CD8-positive, alpha-beta memory T cell (primary cell): ENCODE measurements around the gene SWAP70. TPM values are rescaled to one million over a fixed set of nuclear protein-coding genes. Genes with fewer than 3 reads are reported as not detected.

Experiments
- CTCF ChIA-PET: fragments of 350-600 bp; sonication (Branson Sonifier 250); formaldehyde crosslinking; loops from one replicate; lab custom pipeline; 2021; ENCODE audit warnings: antibody characterized with exemption; lab: Charles Lee
- POLR2A ChIA-PET: fragments of 350-600 bp; sonication (Branson Sonifier 250); formaldehyde crosslinking; loops from one replicate; lab custom pipeline; 2021; ENCODE audit warnings: antibody characterized with exemption; lab: Charles Lee
- DNase-seq, 5 donors: peaks; one replicate each; pipeline versions ENCODE4 v3.0.0 to v3.0.0-alpha.2; 2020 to 2022; ENCODE audit warnings: mixed read lengths in 1 of 5
- H3K27ac ChIP-seq: one replicate; pipeline ENCODE4 v1.7.0; 2013; ENCODE audit warnings: low read depth, mild to moderate bottlenecking, low read length, moderate library complexity
- H3K27me3 ChIP-seq: 2 replicates; pipeline ENCODE4 v1.7.0; 2013; ENCODE audit warnings: low read length, mild to moderate bottlenecking; ENCODE audit not compliant: insufficient read depth, poor library complexity, severe bottlenecking
- H3K36me3 ChIP-seq: 2 replicates; pipeline ENCODE4 v1.7.0; 2013; ENCODE audit warnings: mild to moderate bottlenecking, low read length, moderate library complexity; ENCODE audit not compliant: insufficient read depth
- H3K4me1 ChIP-seq: 2 replicates; pipeline ENCODE4 v1.7.0; 2013; ENCODE audit warnings: mild to moderate bottlenecking, low read length, moderate library complexity; ENCODE audit not compliant: insufficient read depth
- H3K4me3 ChIP-seq: 2 replicates; pipeline ENCODE4 v1.7.0; 2013; ENCODE audit warnings: mild to moderate bottlenecking, low read length
- H3K9me3 ChIP-seq: 2 replicates; pipeline ENCODE4 v1.7.0; 2013; ENCODE audit warnings: mild to moderate bottlenecking, low read length
- H3K27ac Mint-ChIP-seq, 8 donors: one replicate each; pipeline ENCODE4 v1.8.0; 2020 to 2021; ENCODE audit warnings: mixed read lengths in 8 of 8, mild to moderate bottlenecking in 6 of 8, inconsistent platforms in 3 of 8, moderate library complexity in 3 of 8
- H3K27me3 Mint-ChIP-seq, 2 donors: one replicate each; pipeline ENCODE4 v1.8.0; 2020 to 2021; ENCODE audit warnings: mixed read lengths in 2 of 2, mild to moderate bottlenecking in 1 of 2, moderate library complexity in 1 of 2
- H3K36me3 Mint-ChIP-seq, 3 donors: one replicate each; pipeline ENCODE4 v1.8.0; 2020 to 2021; ENCODE audit warnings: mixed read lengths in 3 of 3, inconsistent platforms in 1 of 3, mild to moderate bottlenecking in 1 of 3
- H3K4me1 Mint-ChIP-seq, 3 donors: one replicate each; pipeline ENCODE4 v1.8.0; 2020 to 2021; ENCODE audit warnings: mixed read lengths in 3 of 3, inconsistent platforms in 1 of 3, mild to moderate bottlenecking in 1 of 3
- H3K4me3 Mint-ChIP-seq, 7 donors: one replicate each; pipeline ENCODE4 v1.8.0; 2020 to 2021; ENCODE audit warnings: mixed read lengths in 7 of 7, mild to moderate bottlenecking in 6 of 7, moderate library complexity in 4 of 7, inconsistent platforms in 2 of 7
- H3K9me3 Mint-ChIP-seq, 5 donors: one replicate each; pipeline ENCODE4 v1.8.0; 2020 to 2022; ENCODE audit warnings: mixed read lengths in 5 of 5, mild to moderate bottlenecking in 3 of 5, moderate library complexity in 2 of 5, inconsistent platforms in 1 of 5
- polyA plus RNA-seq: library from polyadenylated mRNA; unstranded; fragments of 300-500 nt; fragmentation: Illumina TruSeq; gene quantifications from one replicate; pipeline ENCODE4 v1.2.3, GENCODE V29; 2021
- total RNA-seq, 2 experiments: library from RNA; stranded (reverse); gene quantifications; one replicate each; pipeline ENCODE4 v1.2.3, GENCODE V29; 2021

The SWAP70 gene
- total and polyA plus RNA-seq, 3 experiments from 2014 or later, result 5.8 to 7.8 (median 7.8) TPM

GRCh38 chr11:9653871-9654270 lies 10.0 kb upstream of the SWAP70 start:
- Mint-ChIP-seq H3K4me3 (no peak overlapping the region), H3K9me3 (peaks cover 0 to under 1% (median 0%) of the 10 kb centered on the region in 5 donors), H3K36me3 (peaks cover 0 to 7% (median 0%) of the 10 kb centered on the region in 3 donors), H3K27ac (no peak overlapping the region), H3K4me1 (no peaks in the 10 kb centered on the region), H3K27me3 (peaks cover 2 to 27% of the 10 kb centered on the region in 2 donors)
- DNase-seq, result no peak
- no peak overlapping the region for H3K4me3 ChIP-seq
- H3K36me3 ChIP-seq, result no peaks in the 10 kb centered on the region
- POLR2A ChIA-PET, result no interaction called here
- H3K27ac ChIP-seq, result no peak overlapping the region
- no peaks in the 10 kb centered on the region for H3K9me3 ChIP-seq
- no peaks in the 10 kb centered on the region for H3K27me3 ChIP-seq
- CTCF ChIA-PET, result interaction anchor here (0.7 kb wide), 1 partner anchor 654 kb away, joined by 3 read pairs; no protein-coding TSS in a partner anchor
- no peaks in the 10 kb centered on the region for H3K4me1 ChIP-seq

- H3K4me3 Mint-ChIP-seq, result no peak overlapping the region
- no peaks in the 10 kb centered on the region for H3K36me3 ChIP-seq
- POLR2A ChIA-PET, result no interaction called here
- no peaks in the 10 kb centered on the region for H3K4me1 ChIP-seq
- no peaks in the 10 kb centered on the region for H3K27me3 ChIP-seq
- H3K27me3 Mint-ChIP-seq, result peaks cover 11 to 37% of the 10 kb centered on the region in 2 donors
- peaks cover 0 to 7% (median 0%) of the 10 kb centered on the region in 3 donors for H3K36me3 Mint-ChIP-seq
- peaks cover 0 to 3% (median 0%) of the 10 kb centered on the region in 5 donors for H3K9me3 Mint-ChIP-seq
- H3K4me3 ChIP-seq, result no peak overlapping the region
- no peaks in the 10 kb centered on the region for H3K4me1 Mint-ChIP-seq
- no peak overlapping the region for H3K27ac Mint-ChIP-seq
- no peak overlapping the region for H3K27ac ChIP-seq
- CTCF ChIA-PET, result no interaction called here
- H3K9me3 ChIP-seq, result no peaks in the 10 kb centered on the region
- no peak for DNase-seq
These were observed 7.0 kb upstream of the SWAP70 start for GRCh38 chr11:9656864-9657263.

- no peak overlapping the region for H3K27ac Mint-ChIP-seq
- H3K36me3 Mint-ChIP-seq, result peaks cover 0 to 5% (median 0%) of the 10 kb centered on the region in 3 donors
- no peak overlapping the region for H3K4me3 Mint-ChIP-seq
- H3K36me3 ChIP-seq, result no peaks in the 10 kb centered on the region
- no peaks in the 10 kb centered on the region for H3K9me3 ChIP-seq
- CTCF ChIA-PET, result no interaction called here
- peaks cover 17 to 37% of the 10 kb centered on the region in 2 donors for H3K27me3 Mint-ChIP-seq
- no peaks in the 10 kb centered on the region for H3K27me3 ChIP-seq
- no peaks in the 10 kb centered on the region for H3K4me1 ChIP-seq
- POLR2A ChIA-PET, result no interaction called here
- no peak overlapping the region for H3K27ac ChIP-seq
- no peak overlapping the region for H3K4me3 ChIP-seq
- H3K9me3 Mint-ChIP-seq, result peaks cover 0 to 3% (median 0%) of the 10 kb centered on the region in 5 donors
- peaks cover 4 to 5% (median 5%) of the 10 kb centered on the region in 3 donors for H3K4me1 Mint-ChIP-seq
- DNase-seq, result no peak
These were observed 6.3 kb upstream of the SWAP70 start for GRCh38 chr11:9657531-9657930.

GRCh38 chr11:9660886-9661285 lies 3.0 kb upstream of the SWAP70 start:
- DNase-seq, result no peak
- H3K9me3 Mint-ChIP-seq, result peaks cover 3 to 7% (median 4%) of the 10 kb centered on the region in 5 donors
- H3K27me3 ChIP-seq, result no peaks in the 10 kb centered on the region
- CTCF ChIA-PET, result no interaction called here
- POLR2A ChIA-PET, result no interaction called here
- H3K27ac Mint-ChIP-seq, result no peak overlapping the region
- H3K4me3 Mint-ChIP-seq, result peak overlapping the region in 2 of 7 donors; percentile 8 to 61
- H3K36me3 Mint-ChIP-seq, result peaks cover 0 to 7% (median 0%) of the 10 kb centered on the region in 3 donors
- H3K9me3 ChIP-seq, result no peaks in the 10 kb centered on the region
- no peak overlapping the region for H3K27ac ChIP-seq
- H3K36me3 ChIP-seq, result no peaks in the 10 kb centered on the region
- H3K4me1 ChIP-seq, result peaks cover 11% of the 10 kb centered on the region
- no peak overlapping the region for H3K4me3 ChIP-seq
- peaks cover 22 to 34% of the 10 kb centered on the region in 2 donors for H3K27me3 Mint-ChIP-seq
- peaks cover 21 to 31% (median 25%) of the 10 kb centered on the region in 3 donors for H3K4me1 Mint-ChIP-seq

- Mint-ChIP-seq H3K4me3 (peak overlapping the region in 6 of 7 donors; percentile 26 to 96 (median 56)), H3K36me3 (peaks cover 0 to 10% (median 0%) of the 10 kb centered on the region in 3 donors), H3K4me1 (peaks cover 21 to 31% (median 25%) of the 10 kb centered on the region in 3 donors), H3K27me3 (peaks cover 24 to 34% of the 10 kb centered on the region in 2 donors), H3K9me3 (peaks cover 7 to 11% (median 9%) of the 10 kb centered on the region in 5 donors), H3K27ac (no peak overlapping the region)
- no peak overlapping the region for H3K4me3 ChIP-seq
- H3K36me3 ChIP-seq, result no peaks in the 10 kb centered on the region
- H3K9me3 ChIP-seq, result no peaks in the 10 kb centered on the region
- H3K27ac ChIP-seq, result no peak overlapping the region
- DNase-seq, result no peak
- POLR2A ChIA-PET, result no interaction called here
- H3K27me3 ChIP-seq, result no peaks in the 10 kb centered on the region
- CTCF ChIA-PET, result no interaction called here
- peaks cover 11% of the 10 kb centered on the region for H3K4me1 ChIP-seq
These were observed 1.6 kb upstream of the SWAP70 start for GRCh38 chr11:9662273-9662672.

GRCh38 chr11:9664276-9665171 lies 647 bp downstream of the SWAP70 start:
- H3K9me3 ChIP-seq, result no peaks in the 10 kb centered on the region
- POLR2A ChIA-PET, result interaction anchor here (0.7 kb wide), 1 partner anchor 89 kb away, joined by 3 read pairs; no protein-coding TSS in a partner anchor
- Mint-ChIP-seq H3K27ac (peak overlapping the region in 6 of 8 donors; percentile 26 to 75 (median 48)), H3K27me3 (peaks cover 20 to 21% of the 10 kb centered on the region in 2 donors), H3K9me3 (peaks cover 7 to 13% (median 7%) of the 10 kb centered on the region in 5 donors), H3K4me1 (peaks cover 22 to 31% (median 31%) of the 10 kb centered on the region in 3 donors), H3K36me3 (peaks cover 0 to 8% (median 0%) of the 10 kb centered on the region in 3 donors), H3K4me3 (peak overlapping the region; percentile 84 to 96 (median 88))
- peak overlapping the region; percentile 74 for H3K4me3 ChIP-seq
- peak in 1 of 5 donors; percentile 7 for DNase-seq
- H3K27ac ChIP-seq, result no peak overlapping the region
- no peaks in the 10 kb centered on the region for H3K36me3 ChIP-seq
- H3K4me1 ChIP-seq, result peaks cover 11% of the 10 kb centered on the region
- no peaks in the 10 kb centered on the region for H3K27me3 ChIP-seq
- CTCF ChIA-PET, result interaction anchor here (0.6 to 0.7 kb wide), 2 partner anchors 28 to 50 kb away, joined by 3 read pairs; no protein-coding TSS in a partner anchor

GRCh38 chr11:9665749-9666148 lies 1.9 kb downstream of the SWAP70 start:
- peaks cover 17 to 18% of the 10 kb centered on the region in 2 donors for H3K27me3 Mint-ChIP-seq
- H3K4me3 Mint-ChIP-seq, result peak overlapping the region in 1 of 7 donors; percentile 96
- ChIA-PET CTCF (no interaction called here), POLR2A (no interaction called here)
- Histone ChIP-seq H3K9me3 (no peaks in the 10 kb centered on the region), H3K27me3 (no peaks in the 10 kb centered on the region), H3K27ac (no peak overlapping the region), H3K4me3 (no peak overlapping the region), H3K4me1 (peaks cover 11% of the 10 kb centered on the region), H3K36me3 (no peaks in the 10 kb centered on the region)
- peaks cover 0 to 8% (median 0%) of the 10 kb centered on the region in 3 donors for H3K36me3 Mint-ChIP-seq
- DNase-seq, result no peak
- peaks cover 23 to 32% (median 31%) of the 10 kb centered on the region in 3 donors for H3K4me1 Mint-ChIP-seq
- H3K27ac Mint-ChIP-seq, result no peak overlapping the region
- H3K9me3 Mint-ChIP-seq, result peaks cover 7 to 13% (median 7%) of the 10 kb centered on the region in 5 donors
